ENCODE results near the gene CCDC122.

The CCDC122 gene

GRCh38 chr13:43852923-43853404 is 26.6 kb downstream of the CCDC122 start:
- TF ChIP-seq CTCF (IDR thresholded peaks at IDR 0.05; ENCODE audit: low read depth, low read length): no peak
- no peak for DNase-seq (ENCODE audit: extremely low read depth, low read depth)

GRCh38 chr13:43850873-43851272 is 28.7 kb downstream of the CCDC122 start:
- no peak for DNase-seq (ENCODE audit: extremely low read depth, low read depth)
- no peak for TF ChIP-seq CTCF (IDR thresholded peaks at IDR 0.05; ENCODE audit: low read depth, low read length)

GRCh38 chr13:43848001-43848649 is 31.4 kb downstream of the CCDC122 start:
- DNase-seq (ENCODE audit: extremely low read depth, low read depth): peak; percentile 64
- no peak for TF ChIP-seq CTCF (IDR thresholded peaks at IDR 0.05; ENCODE audit: low read depth, low read length)

GRCh38 chr13:43846496-43847158 is 32.9 kb downstream of the CCDC122 start:
- DNase-seq (ENCODE audit: extremely low read depth, low read depth): no peak
- no peak for TF ChIP-seq CTCF (IDR thresholded peaks at IDR 0.05; ENCODE audit: low read depth, low read length)

GRCh38 chr13:43838909-43839308 is 40.6 kb downstream of the CCDC122 start:
- DNase-seq (ENCODE audit: extremely low read depth, low read depth): peak; percentile 62
- TF ChIP-seq CTCF (IDR thresholded peaks at IDR 0.05; ENCODE audit: low read depth, low read length): no peak

- no peak for DNase-seq (ENCODE audit: extremely low read depth, low read depth)
- TF ChIP-seq CTCF (IDR thresholded peaks at IDR 0.05; ENCODE audit: low read depth, low read length): no peak
Measured at GRCh38 chr13:43835701-43836100, 43.8 kb downstream of the CCDC122 start.

GRCh38 chr13:43831088-43831487 is 48.5 kb downstream of the CCDC122 start:
- no peak for DNase-seq (ENCODE audit: extremely low read depth, low read depth)
- no peak for TF ChIP-seq CTCF (IDR thresholded peaks at IDR 0.05; ENCODE audit: low read depth, low read length)
